Transverse colon (tissue), 4 donors: ENCODE data around the gene PPFIBP2. TPM values are rescaled to one million over a fixed set of nuclear protein-coding genes. Genes with fewer than 3 reads are reported as not detected.

ENCODE experiments used
- DNase-seq: peaks from one replicate; pipeline ENCODE4 v3.0.0-alpha.2; 2019
- H3K27ac ChIP-seq, 4 donors: fragments of 200-600 bp; sonication (generic); 2 replicates each; pipeline ENCODE4 v1.5.1; 2016 to 2018; ENCODE audit warnings: inconsistent platforms in 4 of 4
- H3K27me3 ChIP-seq: fragments of 200-600 bp; sonication (generic); 2 replicates; pipeline ENCODE4 v1.5.1; 2017; ENCODE audit warnings: inconsistent platforms
- H3K36me3 ChIP-seq, 4 donors: fragments of 200-600 bp; sonication (generic); 2 replicates each; pipeline ENCODE4 v1.5.1; 2017 to 2019; ENCODE audit warnings: inconsistent platforms in 4 of 4
- H3K4me1 ChIP-seq, 4 donors: fragments of 200-600 bp; sonication (generic); 2 replicates each; pipeline ENCODE4 v1.5.1; 2017 to 2020; ENCODE audit warnings: inconsistent platforms in 4 of 4
- H3K4me3 ChIP-seq, 4 donors: fragments of 200-600 bp; sonication (generic); 1 replicate in 1 of 4; 2 replicates in 3 of 4; pipeline versions ENCODE4 v1.5.1 to v1.6.1; 2017 to 2019; ENCODE audit warnings: inconsistent platforms in 4 of 4
- H3K9me3 ChIP-seq, 2 donors: fragments of 200-600 bp; sonication (generic); 2 replicates each; pipeline ENCODE4 v1.5.1; 2017 to 2019; ENCODE audit warnings: inconsistent platforms in 2 of 2
- CTCF ChIP-seq, 5 experiments: fragments of 200-600 bp in 3 of 5; fragments of 450-650 bp in 2 of 5; sonication (generic) in 3 of 5; IDR thresholded peaks; 1 replicate in 2 of 5; 2 replicates in 3 of 5; pipeline ENCODE4 v1.5.1; 2016 to 2017; ENCODE audit warnings: antibody characterized with exemption in 5 of 5, inconsistent platforms in 3 of 5, mild to moderate bottlenecking in 2 of 5, moderate library complexity in 1 of 5
- EP300 ChIP-seq: sonication (generic); formaldehyde crosslinking; IDR thresholded peaks from one replicate; pipeline ENCODE4 v1.6.1; 2017; ENCODE audit warnings: antibody characterized with exemption, low read depth
- POLR2A ChIP-seq: fragments of 450-650 bp; IDR thresholded peaks from one replicate; pipeline ENCODE4 v1.6.1; 2016; ENCODE audit warnings: antibody characterized with exemption, mild to moderate bottlenecking, moderate library complexity
- POLR2AphosphoS5 ChIP-seq, 3 donors: sonication (generic); formaldehyde crosslinking; IDR thresholded peaks; one replicate each; pipeline ENCODE4 v1.6.1; 2016; ENCODE audit warnings: antibody characterized with exemption in 3 of 3
- WGBS, 2 donors: methylation state at CpG; one replicate each; pipeline ENCODE4 v1.1.5; 2018; ENCODE audit warnings: low coverage in 1 of 2; 5-methylcytosine and 5-hydroxymethylcytosine counted together
- in situ Hi-C, 4 donors: fragments of 200-750 bp; cut with MboI; loops; one replicate each; pipeline versions ENCODE4 v1.15.0 to v1.15.1; 2017; ENCODE audit warnings: low sequenced_read_pairs in 3 of 4, low pct_ligation_motif_present in 1 of 4, low pct_unique_long_range_greater_than_20kb in 1 of 4
- intact Hi-C: fragments of 100-400 bp; cut with DNase I; formaldehyde crosslinking; loops from one replicate; pipeline ENCODE4 v1.15.1; 2023; ENCODE audit warnings: low total_unique reads
- total RNA-seq, 4 donors: library from RNA; depleted of rRNA; stranded (reverse); fragments of >200 nt; gene quantifications; one replicate each; pipeline ENCODE4 v1.1.0, GENCODE V29; 2016

The PPFIBP2 gene
- total RNA-seq, 4 donors from 2014 or later, result 36.0 to 257 (median 83.3) TPM

- no peak for DNase-seq
- TF ChIP-seq POLR2AphosphoS5 (IDR thresholded peaks at IDR 0.05) (no peak), POLR2A (no peak), EP300 (no peak), CTCF (IDR thresholded peaks at IDR 0.05) (no peak)
- Histone ChIP-seq H3K36me3 (no peaks in the 10 kb centered on the region), H3K4me1 (no peaks in the 10 kb centered on the region), H3K9me3 (no peaks in the 10 kb centered on the region), H3K27ac (no peak overlapping the region), H3K27me3 (peaks cover 25% of the 10 kb centered on the region), H3K4me3 (no peak overlapping the region)
- intact Hi-C loops (no loop called here), in situ Hi-C loops (loop anchor here (10.0 to 25.0 kb wide), 3 partner anchors 580 to 605 kb away; partner anchors contain the start of gene RBMXL2 (in 1 of the 4))
- WGBS, 2 donors, result 61 to 81% methylated on average over 3 of the region's 3 CpGs
Observed at GRCh38 chr11:7692426-7692825, 178.6 kb downstream of the PPFIBP2 start.

DNA sequence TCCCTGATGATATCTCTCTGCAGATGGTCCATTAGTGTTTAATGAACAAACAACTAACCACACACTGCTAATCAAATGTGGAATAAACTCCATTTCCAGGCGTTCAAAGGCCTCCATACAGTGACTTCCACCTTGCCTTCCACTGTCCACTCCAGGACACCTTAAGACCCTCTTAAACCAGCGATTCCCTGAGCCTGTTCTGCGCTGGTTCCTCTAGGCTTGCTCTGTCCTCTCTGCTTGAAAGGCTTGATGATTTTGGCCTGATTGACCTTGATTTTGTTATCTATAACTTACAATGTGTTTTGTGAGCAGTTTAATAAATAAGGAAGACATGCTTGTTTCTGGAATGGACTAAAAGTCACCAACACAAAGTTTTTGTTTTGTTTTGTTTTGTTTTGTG lies 180.4 kb downstream of the PPFIBP2 start:
- Histone ChIP-seq H3K27ac (no peak overlapping the region), H3K4me1 (no peaks in the 10 kb centered on the region), H3K27me3 (peaks cover 25% of the 10 kb centered on the region), H3K36me3 (no peaks in the 10 kb centered on the region), H3K4me3 (no peak overlapping the region), H3K9me3 (no peaks in the 10 kb centered on the region)
- DNase-seq, result no peak
- in situ Hi-C loops, result loop anchor here (10.0 to 25.0 kb wide), 3 partner anchors 582 to 607 kb away; partner anchors contain the start of gene RBMXL2 (in 1 of the 4)
- intact Hi-C loops, result no loop called here
- WGBS, 2 donors, result 76 to 94% methylated on average over 2 to 3 of the region's 3 CpGs
- TF ChIP-seq POLR2AphosphoS5 (IDR thresholded peaks at IDR 0.05), result no peak
- no peak for TF ChIP-seq POLR2A
- no peak for TF ChIP-seq CTCF (IDR thresholded peaks at IDR 0.05)
- TF ChIP-seq EP300, result no peak

GRCh38 chr11:7696424-7696823 lies 182.6 kb downstream of the PPFIBP2 start:
- 77% methylated on average over 5 of the region's 5 CpGs; no CpG with 5 or more reads in 1 of the 2 donors for WGBS, 2 donors
- H3K27me3 ChIP-seq, result peaks cover 25% of the 10 kb centered on the region
- DNase-seq, result no peak
- intact Hi-C loops, result no loop called here
- no peaks in the 10 kb centered on the region for H3K9me3 ChIP-seq
- H3K4me1 ChIP-seq, result no peaks in the 10 kb centered on the region
- in situ Hi-C loops, result loop anchor here (10.0 to 25.0 kb wide), 3 partner anchors 584 to 609 kb away; partner anchors contain the start of gene RBMXL2 (in 1 of the 4)
- no peak overlapping the region for H3K27ac ChIP-seq
- no peak for TF ChIP-seq POLR2A
- no peak for TF ChIP-seq EP300
- no peak for TF ChIP-seq POLR2AphosphoS5 (IDR thresholded peaks at IDR 0.05)
- no peak for TF ChIP-seq CTCF (IDR thresholded peaks at IDR 0.05)
- H3K36me3 ChIP-seq, result no peaks in the 10 kb centered on the region
- no peak overlapping the region for H3K4me3 ChIP-seq

Other genes starting within 250 kb of the PPFIBP2 start
- gene OLFML1, start 28.5 kb upstream of the PPFIBP2 start, total RNA-seq, result 1 to 10 TPM in 2 of 4 donors, under 1 TPM in 1, not detected in 1; 0.20 to 4.8 (median 2.6) TPM
- gene CYB5R2, start 159.5 kb downstream of the PPFIBP2 start, total RNA-seq, result 10 to 100 TPM in 1 of 4 donors, 1 to 10 TPM in 2, not detected in 1; 2.7 to 21.3 (median 4.2) TPM
- not detected for gene OVCH2, start 192.5 kb downstream of the PPFIBP2 start, total RNA-seq